Measurements from ENCODE around the gene ACTG2.
"Not testable (repeated sequence)": the region's sequence is repeated elsewhere in the genome, so short reads cannot be mapped to it uniquely, and the experiment has no call there.

Gene ACTG2

GRCh38 chr2:73897240-73897583, 4.4 kb downstream of the ACTG2 start:
- no peak for TF ChIP-seq CTCF (IDR thresholded peaks at IDR 0.05; ENCODE audit: low read depth, low read length)
- no peak overlapping the region for H3K4me3 ChIP-seq (ENCODE audit: low read depth, low read length)
- in situ Hi-C loops (cut with HindIII; ENCODE audit: low sequenced_read_pairs), result no loop called here
- no peak for DNase-seq (ENCODE audit: low read depth, low spot score)

GRCh38 chr2:73897934-73898333, 5.1 kb downstream of the ACTG2 start:
- in situ Hi-C loops (cut with HindIII; ENCODE audit: low sequenced_read_pairs), result no loop called here
- H3K4me3 ChIP-seq (ENCODE audit: low read depth, low read length), result no peak overlapping the region
- DNase-seq (ENCODE audit: low read depth, low spot score), result no peak
- TF ChIP-seq CTCF (IDR thresholded peaks at IDR 0.05; ENCODE audit: low read depth, low read length), result no peak

- in situ Hi-C loops (cut with HindIII; ENCODE audit: low sequenced_read_pairs), result no loop called here
- DNase-seq (ENCODE audit: low read depth, low spot score), result no peak
- no peak overlapping the region for H3K4me3 ChIP-seq (ENCODE audit: low read depth, low read length)
- TF ChIP-seq CTCF (IDR thresholded peaks at IDR 0.05; ENCODE audit: low read depth, low read length), result no peak
These were observed 7.1 kb downstream of the ACTG2 start for GRCh38 chr2:73899801-73900336.

- no peak for DNase-seq (ENCODE audit: low read depth, low spot score)
- in situ Hi-C loops (cut with HindIII; ENCODE audit: low sequenced_read_pairs), result no loop called here
- no peak overlapping the region for H3K4me3 ChIP-seq (ENCODE audit: low read depth, low read length)
- TF ChIP-seq CTCF (IDR thresholded peaks at IDR 0.05; ENCODE audit: low read depth, low read length), result no peak
These were observed 8.3 kb downstream of the ACTG2 start for GRCh38 chr2:73901143-73901542.

GRCh38 chr2:73902284-73902683, 9.5 kb downstream of the ACTG2 start:
- in situ Hi-C loops (cut with HindIII; ENCODE audit: low sequenced_read_pairs), result no loop called here
- DNase-seq (ENCODE audit: low read depth, low spot score), result no peak
- no peak overlapping the region for H3K4me3 ChIP-seq (ENCODE audit: low read depth, low read length)
- no peak for TF ChIP-seq CTCF (IDR thresholded peaks at IDR 0.05; ENCODE audit: low read depth, low read length)

- in situ Hi-C loops (cut with HindIII; ENCODE audit: low sequenced_read_pairs), result no loop called here
- no peak for DNase-seq (ENCODE audit: low read depth, low spot score)
- no peak overlapping the region for H3K4me3 ChIP-seq (ENCODE audit: low read depth, low read length)
- no peak for TF ChIP-seq CTCF (IDR thresholded peaks at IDR 0.05; ENCODE audit: low read depth, low read length)
These were observed 10.5 kb downstream of the ACTG2 start for GRCh38 chr2:73903313-73903712.

GRCh38 chr2:73903949-73904613, 11.3 kb downstream of the ACTG2 start:
- DNase-seq (ENCODE audit: low read depth, low spot score); H3K4me3 ChIP-seq (ENCODE audit: low read depth, low read length); in situ Hi-C loops (cut with HindIII; ENCODE audit: low sequenced_read_pairs): not testable (repeated sequence)

Measured in astrocyte of the spinal cord (primary cell).